HG03342 (cell line): ENCODE results near the gene DENND4B.
"Not testable (repeated sequence)": the region's sequence is repeated elsewhere in the genome, so short reads cannot be mapped to it uniquely, and the experiment has no call there.

Experiments used
- ATAC-seq: cut with Tn5 transposase; IDR thresholded peaks from one replicate; pipeline ENCODE4 v1.9.1; 2021; ENCODE audit warnings: mild to moderate bottlenecking, moderate library complexity; ENCODE audit not compliant: unreplicated experiment

Gene DENND4B

DNA sequence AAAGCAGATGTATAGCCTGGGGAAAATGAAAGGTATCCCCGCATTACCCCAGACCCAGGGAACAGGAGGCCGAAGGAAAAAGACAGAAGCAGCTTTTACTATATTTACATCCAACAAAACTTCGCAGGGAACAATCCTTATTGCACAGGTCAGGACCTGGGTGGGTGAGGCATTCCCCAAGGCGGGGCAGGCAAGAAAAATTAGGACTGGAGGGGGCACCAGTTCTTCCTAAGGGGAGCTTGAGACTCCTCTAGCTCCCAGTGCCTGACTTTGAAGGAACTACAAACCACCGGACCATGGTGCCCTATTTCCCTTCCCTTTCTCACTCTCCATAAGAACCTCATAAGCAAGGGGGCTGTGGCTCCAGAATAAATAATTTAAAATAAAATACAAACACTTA lies 17.1 kb downstream of the DENND4B start:
- ATAC-seq = no peak

DNA sequence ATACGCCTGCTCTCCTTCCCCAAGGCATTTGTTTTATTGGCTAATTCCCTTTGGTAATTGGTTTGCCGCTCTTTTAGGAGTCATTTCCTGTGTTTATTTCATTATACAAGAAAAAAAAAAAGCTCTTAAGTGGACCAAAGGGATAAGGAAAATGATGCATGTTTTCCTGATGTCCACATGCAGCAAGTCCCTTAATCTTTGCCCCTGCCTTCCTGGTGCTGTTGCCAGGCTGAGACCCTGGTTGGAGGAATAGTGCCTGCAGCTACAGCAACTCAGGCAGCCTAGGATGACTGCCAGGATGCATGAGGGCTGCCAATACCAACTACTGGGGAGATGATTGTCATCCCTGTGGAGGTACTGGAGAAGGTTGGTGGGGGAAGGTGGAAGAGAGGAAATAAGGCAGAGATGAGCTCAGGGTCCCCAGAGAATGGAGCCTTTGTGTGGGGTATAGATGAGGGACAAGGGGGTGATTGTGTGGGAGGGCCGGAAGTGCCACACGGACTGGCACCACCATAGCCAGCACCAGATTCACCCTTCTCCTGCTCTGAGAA lies 17.7 kb downstream of the DENND4B start:
- ATAC-seq = no peak

DNA sequence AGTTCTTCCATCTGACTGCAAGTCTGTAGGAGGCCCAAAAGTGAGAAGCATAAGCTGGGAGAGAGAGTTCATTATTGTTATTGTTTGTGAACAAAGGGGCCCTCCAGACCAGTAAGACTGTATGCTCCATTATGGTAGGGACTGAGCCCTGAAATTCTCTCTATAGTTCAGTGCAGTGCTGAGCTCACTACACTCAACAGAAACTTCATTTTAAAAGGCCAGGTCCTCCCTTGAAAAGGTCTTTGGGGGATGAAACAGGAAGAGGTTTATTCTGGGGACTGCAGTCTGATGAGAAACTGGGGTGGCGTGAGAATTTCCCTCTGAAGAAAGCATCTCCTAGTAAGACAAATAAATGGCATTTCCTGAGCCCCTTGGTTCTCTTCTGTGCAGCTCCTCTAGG lies 18.3 kb downstream of the DENND4B start:
- no peak for ATAC-seq

DNA sequence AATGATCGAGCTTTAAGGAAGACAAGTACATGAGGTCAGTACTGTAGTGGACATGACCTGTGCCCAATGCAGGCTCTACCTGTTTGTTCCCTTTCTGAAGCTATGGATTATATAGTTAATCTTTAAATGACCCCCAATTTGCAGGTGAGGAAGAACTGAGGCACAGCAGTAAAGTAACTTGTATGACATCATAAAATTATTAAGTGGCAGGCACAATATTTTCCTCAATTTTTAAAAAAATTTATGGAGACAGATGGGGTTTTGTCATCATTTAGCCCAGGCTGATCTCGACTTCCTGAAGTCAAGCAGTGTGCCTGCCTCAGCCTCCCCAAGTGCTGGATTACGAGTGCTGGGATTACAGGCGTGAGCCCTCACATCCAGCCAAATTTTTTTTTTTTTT lies 20.1 kb downstream of the DENND4B start:
- no peak for ATAC-seq

DNA sequence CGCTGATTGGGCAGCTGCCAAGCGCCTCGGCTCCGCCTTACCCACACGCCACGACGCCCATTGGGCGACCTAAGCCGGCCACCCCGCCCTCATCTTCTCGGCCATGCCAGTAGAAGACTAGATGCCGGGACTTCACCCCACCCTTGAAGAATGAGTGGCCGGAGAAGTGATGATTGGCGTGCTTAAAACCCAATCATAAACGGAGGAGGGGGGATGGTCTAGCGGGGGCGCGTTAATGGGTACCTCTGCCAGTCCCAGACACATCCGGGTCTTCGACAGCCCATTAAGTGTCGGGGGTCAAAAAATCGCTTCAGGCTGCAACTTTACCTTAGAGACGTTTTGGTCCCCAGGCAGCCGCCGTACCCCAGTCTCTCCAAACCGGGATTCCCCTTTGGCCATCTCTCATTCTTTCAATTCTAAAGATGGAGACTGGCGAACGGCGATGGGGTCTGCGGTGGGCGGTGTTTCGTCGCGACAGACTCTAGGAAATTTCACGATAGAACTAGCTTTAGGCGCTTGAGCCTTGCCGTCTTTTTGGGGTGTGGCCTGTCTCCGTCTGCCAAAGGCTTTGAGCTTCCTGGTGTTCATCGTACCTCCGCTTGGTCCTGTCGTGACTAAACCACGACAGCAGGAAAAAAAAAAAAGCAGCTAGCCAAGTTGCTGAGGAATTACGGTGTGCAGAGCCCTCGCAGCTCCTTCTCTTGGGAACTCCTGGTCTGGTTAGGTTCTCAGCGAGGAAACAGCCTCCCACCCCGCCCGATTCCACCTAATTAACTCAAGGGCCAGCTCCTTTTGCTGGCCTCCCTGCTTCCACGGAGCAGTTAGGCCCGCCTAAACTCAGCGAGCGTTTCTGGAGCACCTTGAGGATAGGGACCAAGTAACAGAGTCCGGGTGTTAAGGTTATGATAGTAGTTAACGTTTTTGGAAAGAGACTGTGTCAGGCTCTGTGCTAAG lies 23.3 kb downstream of the DENND4B start, which contains the start of gene GATAD2B:
TSS of gene GATAD2B (minus strand) at position 1 of the 954 bp plus-strand sequence. CDS start 94,625 bp downstream, outside the sequence.
- peak; percentile 94 for ATAC-seq

DNA sequence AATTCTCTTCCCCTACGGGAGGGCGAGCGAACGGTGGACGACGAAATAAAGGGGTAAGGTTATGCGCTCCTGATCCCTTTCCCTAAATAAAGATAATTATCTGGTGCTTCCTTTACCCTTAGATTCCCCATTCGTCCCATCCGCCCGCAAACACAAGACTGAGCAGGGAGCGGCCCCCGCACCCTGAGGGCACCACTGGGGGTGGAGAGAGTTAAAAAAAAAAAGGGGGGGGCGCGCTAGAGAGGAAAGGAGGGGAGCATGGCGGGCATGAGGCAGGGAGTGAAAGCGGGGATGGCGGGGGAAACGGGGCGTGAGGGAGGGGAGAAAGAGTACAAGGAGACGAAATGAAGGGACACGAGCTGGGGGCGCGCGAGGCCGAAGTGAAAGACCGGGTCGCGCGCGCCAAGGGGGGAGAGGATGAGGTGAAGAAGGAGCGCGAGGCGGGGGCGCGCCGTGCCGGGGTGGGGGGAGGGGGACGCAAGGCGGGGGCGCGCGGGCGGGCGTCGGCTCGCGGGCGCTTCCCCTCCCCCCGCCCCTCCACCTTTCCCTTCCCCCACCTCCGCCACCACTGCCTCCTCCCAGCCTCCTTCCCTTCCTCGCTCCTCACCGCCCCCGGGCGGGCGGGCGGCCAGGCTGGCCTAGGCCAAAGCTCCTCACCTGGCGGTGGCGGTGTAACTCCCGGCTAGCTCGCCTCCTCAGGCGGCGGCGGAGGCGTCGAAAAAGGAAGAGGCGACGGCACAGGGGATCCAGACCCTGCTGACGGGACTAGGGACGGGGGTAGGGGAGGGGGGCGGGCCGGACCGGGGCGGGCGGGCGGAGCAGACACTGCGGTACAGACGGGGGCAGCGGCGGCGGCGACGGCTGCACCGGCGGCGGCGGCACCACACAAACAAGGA lies 24.2 kb downstream of the DENND4B start:
- peak; percentile 33 for ATAC-seq

DNA sequence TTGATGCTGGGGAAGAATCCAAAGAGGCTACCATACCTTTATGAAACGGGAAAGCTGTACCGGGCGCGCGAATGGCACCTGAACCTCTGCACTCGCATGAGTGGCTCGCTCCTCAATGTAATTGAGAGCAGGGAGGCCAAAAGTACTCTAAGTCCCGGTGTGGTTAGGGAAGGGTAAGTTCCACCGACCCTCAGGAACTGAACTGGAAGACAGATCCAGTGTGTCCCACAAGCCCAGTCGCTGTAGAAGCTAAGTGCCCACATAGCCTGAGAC lies 24.8 kb downstream of the DENND4B start:
- no peak for ATAC-seq

DNA sequence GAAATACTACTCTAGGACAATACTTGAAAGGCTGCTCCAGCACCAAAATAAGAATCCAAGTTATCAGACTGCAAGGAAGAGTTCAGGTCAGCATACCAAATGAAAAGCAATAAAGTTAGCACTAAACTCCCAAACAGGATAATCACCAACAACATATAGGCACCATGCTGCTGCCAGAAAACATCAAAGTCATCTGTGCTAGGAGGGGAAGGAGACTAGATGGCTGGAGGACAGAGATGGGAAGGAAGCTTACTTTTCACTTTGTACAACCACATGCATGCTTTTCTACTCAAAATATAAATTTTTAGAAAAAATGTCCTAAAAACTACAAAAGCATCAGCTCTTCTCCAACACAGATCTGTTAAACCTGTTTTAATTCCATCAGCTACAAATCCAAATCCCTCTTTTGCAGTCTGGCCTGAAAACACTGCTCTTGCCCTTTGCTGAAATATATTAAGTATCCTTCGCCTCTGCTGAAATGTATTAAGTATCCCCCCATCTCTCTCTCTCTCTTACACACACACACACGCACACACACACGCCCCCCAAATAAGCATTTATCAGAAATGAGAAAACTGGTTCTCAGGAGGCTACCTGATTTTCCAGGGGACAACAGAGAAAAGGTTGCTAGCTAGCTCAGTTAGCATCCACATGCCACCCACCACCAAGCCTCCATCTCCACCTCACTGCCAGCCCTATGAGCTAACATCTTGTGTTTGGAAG lies 25.3 kb downstream of the DENND4B start:
- ATAC-seq = no peak

DNA sequence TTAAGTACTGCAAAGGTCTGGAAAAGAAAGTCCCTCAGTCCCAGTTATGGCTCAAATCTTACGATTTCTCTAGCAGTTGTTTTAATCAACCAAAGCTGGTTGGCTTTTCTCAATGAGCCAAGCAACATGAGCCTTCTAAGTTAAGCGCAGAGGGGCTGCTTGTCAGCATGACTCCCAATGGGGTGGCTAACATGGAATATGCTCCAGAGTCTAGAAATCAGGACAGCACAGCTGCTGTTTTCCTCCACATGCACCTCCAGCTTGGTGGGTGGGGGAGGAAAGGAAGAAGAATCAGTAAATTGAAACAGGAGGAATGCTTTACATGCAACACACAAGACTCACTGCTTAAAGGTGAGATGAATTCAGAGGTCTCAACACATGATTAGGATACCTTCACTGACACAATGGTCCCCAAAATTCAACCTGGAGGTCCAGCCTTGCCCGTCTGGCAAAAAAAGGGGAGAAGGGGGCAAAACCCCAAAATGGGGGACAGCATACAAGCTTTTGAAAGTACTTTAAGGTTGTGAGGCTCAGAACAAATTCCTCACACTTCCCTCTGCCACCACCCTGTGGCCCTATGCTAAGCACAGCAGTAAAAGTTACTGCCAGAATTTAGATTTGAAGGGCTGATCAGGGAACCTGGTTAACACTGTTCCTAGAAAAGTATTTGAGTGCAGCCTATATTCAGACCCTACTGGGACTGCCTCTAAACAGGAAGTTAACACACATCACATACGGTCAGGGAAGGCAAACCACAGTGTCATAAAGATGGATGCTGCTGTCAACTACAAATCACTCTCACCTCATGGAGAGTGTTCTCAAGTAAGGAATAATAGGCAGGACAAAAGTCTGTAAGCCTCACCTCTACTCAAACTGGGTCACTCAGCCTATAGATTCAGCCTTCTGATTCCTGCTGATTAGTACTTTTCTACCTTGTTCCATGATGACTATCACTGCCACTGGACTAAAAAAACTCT lies 26.4 kb downstream of the DENND4B start:
- no peak for ATAC-seq

DNA sequence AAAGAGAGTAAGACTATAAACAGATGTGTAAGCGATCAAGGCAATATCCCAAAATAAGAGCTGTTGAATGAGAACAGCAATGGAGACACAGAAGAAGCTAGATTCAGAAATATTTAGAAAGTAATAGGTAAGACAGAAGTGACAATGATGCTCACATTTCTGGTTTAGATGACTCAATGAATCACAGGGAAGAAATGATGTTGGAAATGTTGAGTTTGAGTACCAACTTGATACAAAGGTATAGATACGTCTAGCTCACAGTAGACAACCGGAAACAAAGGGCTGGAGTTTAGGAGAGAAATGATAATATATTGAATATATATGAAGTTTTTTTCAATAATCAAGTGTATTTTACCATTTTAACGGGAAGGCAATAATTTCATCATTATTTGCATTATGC lies 30.2 kb downstream of the DENND4B start:
- ATAC-seq = no peak

DNA sequence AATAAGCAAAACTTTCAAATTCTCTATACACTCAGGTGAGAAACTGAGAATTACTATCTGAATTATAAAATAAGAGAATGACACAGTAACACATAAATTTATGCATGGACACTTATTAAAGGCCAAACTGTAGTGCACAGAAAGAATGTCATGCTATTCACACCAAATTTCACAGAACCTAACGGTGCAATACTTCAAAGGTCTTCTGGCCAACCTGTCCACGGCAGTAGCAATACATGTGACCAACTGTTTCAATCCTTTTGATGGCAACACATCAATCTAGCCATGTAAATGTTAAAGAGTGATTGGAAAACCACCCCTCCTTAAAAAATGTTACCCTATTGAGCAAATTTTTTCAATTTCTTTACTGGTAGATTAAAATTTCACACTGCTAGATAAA lies 34.2 kb downstream of the DENND4B start:
- ATAC-seq = no peak

DNA sequence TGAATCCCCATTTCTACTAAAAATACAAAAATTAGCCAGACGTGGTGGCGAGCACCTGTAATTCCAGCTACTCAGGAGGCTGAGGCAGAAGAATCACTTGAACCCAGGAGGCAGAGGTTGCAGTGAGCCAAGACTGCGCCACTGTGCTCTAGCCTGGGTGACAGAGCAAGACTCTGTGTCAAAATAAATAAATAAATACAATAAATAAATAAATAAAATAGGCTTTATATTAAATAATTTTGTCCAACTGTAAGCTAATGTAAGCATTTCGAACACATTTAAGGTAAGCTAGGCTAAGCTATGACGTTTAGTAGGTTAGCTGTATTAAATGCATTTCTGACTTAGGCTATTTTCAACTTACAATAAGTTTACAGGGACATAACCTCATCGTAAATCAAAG lies 36.0 kb downstream of the DENND4B start:
- not testable (repeated sequence) for ATAC-seq

DNA sequence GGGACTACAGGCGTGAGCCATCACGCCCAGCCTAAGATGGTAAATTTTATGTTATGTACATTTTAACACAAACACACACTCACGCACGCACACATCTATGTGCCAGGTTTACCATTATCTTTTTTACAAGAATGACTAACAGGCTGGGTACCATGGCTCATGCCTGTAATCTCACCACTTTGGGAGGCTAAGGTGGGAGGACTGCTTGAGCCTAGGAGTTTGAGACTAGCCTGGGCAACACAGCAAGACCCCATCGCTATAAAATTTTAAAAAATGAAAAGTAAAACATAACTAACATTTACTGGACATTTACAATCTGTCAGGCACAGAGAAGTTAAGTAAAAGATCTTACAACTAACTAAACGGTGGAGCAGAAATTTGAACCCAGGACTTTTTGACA lies 38.4 kb downstream of the DENND4B start:
- ATAC-seq = no peak

DNA sequence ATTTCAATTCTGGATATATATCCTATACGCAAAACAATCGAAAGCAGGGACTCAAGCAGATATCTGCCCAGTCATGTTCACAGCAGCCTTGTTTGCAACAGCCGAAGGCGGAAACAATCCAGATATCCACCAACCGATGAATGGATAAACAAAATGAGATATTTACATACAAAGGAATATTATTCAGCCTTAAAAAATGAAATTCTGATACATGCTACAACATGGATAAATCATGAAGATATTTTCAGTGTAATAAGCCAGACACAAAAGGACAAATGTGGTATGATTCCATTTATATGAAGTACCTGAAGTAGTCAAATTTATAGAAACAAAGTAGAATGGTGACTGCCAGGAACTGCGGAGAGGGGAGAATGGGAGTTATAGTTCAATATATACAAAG lies 39.4 kb downstream of the DENND4B start:
- ATAC-seq = no peak

DNA sequence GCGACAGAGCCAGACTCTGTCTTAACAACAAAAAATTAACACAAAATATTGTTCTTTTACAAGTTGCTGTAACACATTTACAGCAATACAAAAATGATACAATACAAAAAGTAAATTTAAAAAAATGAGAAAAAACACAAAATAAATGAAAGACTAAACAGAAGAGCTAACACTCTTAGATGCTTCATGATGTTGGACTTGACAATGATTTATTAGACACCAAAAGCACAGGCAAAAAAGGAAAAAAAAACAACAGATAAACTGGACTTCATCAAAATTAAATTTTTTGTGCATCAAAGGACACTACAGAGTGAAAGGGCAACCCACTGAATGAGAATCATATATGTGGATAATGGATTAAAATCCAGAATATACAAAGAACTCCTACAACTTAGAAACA lies 40.1 kb downstream of the DENND4B start:
- ATAC-seq = no peak

DNA sequence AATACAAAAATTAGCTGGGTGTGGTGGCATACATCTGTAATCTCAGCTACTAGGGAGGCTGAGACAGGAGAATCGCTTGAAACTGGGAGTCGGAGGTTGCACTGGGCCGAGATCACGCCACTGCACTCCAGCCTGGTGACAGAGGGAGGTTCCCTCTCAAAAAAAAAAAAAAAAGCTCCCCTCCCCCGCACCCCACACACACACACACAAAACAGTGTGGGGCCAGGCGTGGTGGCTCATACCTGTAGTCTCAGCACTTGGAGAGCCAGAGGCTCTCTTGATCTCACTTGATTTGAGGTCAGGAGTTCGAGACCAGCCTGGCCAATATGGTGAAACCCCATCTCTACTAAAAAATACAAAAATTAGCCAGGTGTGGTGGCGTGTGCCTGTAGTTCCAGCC lies 40.6 kb downstream of the DENND4B start:
- ATAC-seq = not testable (repeated sequence)

DNA sequence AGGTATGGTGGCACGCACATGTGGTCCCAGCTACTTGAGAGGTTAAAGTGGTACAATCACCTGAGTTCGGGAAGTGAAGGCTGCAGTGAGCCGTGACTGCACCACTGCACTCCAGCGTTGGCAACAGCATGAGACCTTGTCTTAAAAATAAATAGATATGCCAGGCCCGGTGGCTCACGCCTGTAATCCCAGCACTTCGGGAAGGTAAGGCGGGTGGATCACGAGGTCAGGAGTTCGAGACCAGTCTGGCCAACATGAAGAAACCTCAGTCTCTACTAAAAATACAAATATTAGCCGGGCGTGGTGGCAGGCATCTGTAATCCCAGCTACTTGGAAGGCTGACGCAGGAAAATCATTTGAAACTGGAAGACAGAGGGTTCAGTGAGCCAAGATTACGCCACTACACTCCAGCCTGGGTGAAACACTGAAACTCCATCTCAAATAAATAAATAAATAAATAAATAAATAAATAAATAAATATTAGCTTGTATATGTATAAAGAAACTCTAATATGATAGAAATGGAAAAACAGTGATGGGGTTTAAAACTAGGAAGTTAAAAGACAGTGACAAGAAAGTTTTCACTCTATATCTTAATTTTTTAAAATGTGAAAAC lies 42.6 kb downstream of the DENND4B start:
- no peak for ATAC-seq

DNA sequence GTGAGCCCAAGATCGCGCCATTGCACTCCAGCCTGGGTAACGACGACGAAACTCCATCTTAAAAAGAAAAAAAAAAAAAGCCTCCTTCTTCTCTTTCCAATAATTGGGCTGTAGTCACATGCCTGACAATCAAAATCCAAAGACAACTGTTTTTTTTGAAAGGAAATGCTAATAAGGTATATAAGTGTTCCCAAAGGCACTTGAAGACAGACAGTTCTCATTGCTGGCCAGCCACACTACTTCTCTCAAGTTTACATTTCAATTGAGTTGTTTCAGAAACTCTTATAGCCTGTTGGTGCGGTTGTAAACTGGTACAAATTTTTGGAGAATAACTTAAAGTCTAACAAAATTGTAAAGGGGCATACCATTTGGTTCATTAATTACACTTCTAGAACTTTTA lies 47.0 kb downstream of the DENND4B start:
- ATAC-seq = no peak

DNA sequence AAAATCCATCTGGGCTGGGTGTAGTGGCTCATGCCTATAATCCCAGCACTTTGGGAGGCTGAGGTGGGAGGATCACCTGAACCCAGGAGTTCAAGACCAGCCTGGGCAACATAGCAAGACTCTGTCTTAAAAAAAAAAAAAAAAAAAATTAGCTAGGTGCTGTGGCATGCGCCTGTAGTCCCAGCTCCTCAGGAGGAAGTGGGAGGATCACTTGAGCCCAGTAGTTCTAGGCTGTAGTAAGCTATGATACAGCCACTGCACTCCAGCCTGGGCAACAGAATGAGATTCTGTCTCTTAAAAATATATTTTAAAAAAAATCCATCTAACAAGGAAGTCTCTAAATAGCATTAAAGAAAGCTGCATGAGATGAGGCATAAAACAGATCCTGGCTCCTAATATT lies 50.7 kb downstream of the DENND4B start:
- not testable (repeated sequence) for ATAC-seq
